DOHH2 (cell line): ENCODE measurements around the gene DSCAM.

ENCODE experiments used
- H3F3A ChIP-seq: fragments of 200-600 bp; sonication (generic), shearing (Covaris generic); 2 replicates; pipeline ENCODE4 v1.6.0; 2016; ENCODE audit warnings: antibody characterized with exemption, mild to moderate bottlenecking; ENCODE audit not compliant: control insufficient read depth, insufficient read depth
- H3K27ac ChIP-seq: fragments of 200-600 bp; sonication (generic); 2 replicates; pipeline ENCODE4 v1.5.1; 2014; ENCODE audit warnings: low read depth, mild to moderate bottlenecking, low read length, moderate library complexity
- H3K27me3 ChIP-seq: fragments of 200-600 bp; sonication (generic); 2 replicates; pipeline ENCODE4 v1.6.1; 2014; ENCODE audit warnings: mild to moderate bottlenecking, low read length, mixed read lengths; ENCODE audit not compliant: control insufficient read depth
- H3K36me3 ChIP-seq: fragments of 200-600 bp; sonication (generic); 2 replicates; pipeline ENCODE4 v1.6.1; 2014; ENCODE audit warnings: mild to moderate bottlenecking, low read length, moderate library complexity, mixed read lengths; ENCODE audit not compliant: control insufficient read depth
- H3K4me1 ChIP-seq: fragments of 200-600 bp; sonication (generic); 2 replicates; pipeline ENCODE4 v1.6.1; 2014; ENCODE audit warnings: mild to moderate bottlenecking, low read length, mixed read lengths; ENCODE audit not compliant: control insufficient read depth
- H3K4me2 ChIP-seq: fragments of 200-600 bp; sonication (generic); 2 replicates; pipeline ENCODE4 v1.6.0; 2014; ENCODE audit warnings: mild to moderate bottlenecking, low read length, moderate library complexity
- H3K4me3 ChIP-seq: fragments of 200-600 bp; sonication (generic); 2 replicates; pipeline ENCODE4 v1.5.1; 2014; ENCODE audit warnings: mild to moderate bottlenecking, low read length, mixed read lengths
- H3K79me2 ChIP-seq: fragments of 200-600 bp; sonication (generic); 2 replicates; pipeline ENCODE4 v1.6.1; 2014; ENCODE audit warnings: mild to moderate bottlenecking, low read length, mixed read lengths; ENCODE audit not compliant: control insufficient read depth
- H3K9me2 ChIP-seq: fragments of 200-600 bp; sonication (generic); replicated peaks from 2 replicates; pipeline ENCODE4 v1.6.1; 2014; ENCODE audit warnings: mild to moderate bottlenecking, low read length, mixed read lengths; ENCODE audit not compliant: control insufficient read depth
- H3K9me3 ChIP-seq: fragments of 200-600 bp; sonication (generic); 2 replicates; pipeline ENCODE4 v1.6.1; 2014; ENCODE audit warnings: antibody characterized with exemption, low read length, mixed read lengths; ENCODE audit not compliant: control insufficient read depth, insufficient read depth
- H4K20me1 ChIP-seq: fragments of 200-600 bp; sonication (generic); 2 replicates; pipeline ENCODE4 v1.6.0; 2014; ENCODE audit warnings: low read depth, mild to moderate bottlenecking, antibody characterized with exemption, low read length, moderate library complexity; ENCODE audit not compliant: control insufficient read depth, insufficient read depth
- CTCF ChIP-seq: fragments of 200-600 bp; sonication (generic); IDR thresholded peaks from one replicate; pipeline ENCODE4 v1.5.1; 2014; ENCODE audit warnings: antibody characterized with exemption, mild to moderate bottlenecking, low read depth, low read length; ENCODE audit not compliant: poor library complexity, severe bottlenecking
- EZH2phosphoT487 ChIP-seq: fragments of 200-600 bp; sonication (generic); IDR thresholded peaks from 2 replicates; pipeline ENCODE4 v1.6.1; 2017; ENCODE audit warnings: borderline replicate concordance, mild to moderate bottlenecking, antibody characterized with exemption, low read length, moderate library complexity, mixed read lengths

Gene DSCAM

GRCh38 chr21:40640266-40640789 lies 206.6 kb downstream of the DSCAM start:
- no peaks in the 10 kb centered on the region for H3K27me3 ChIP-seq
- H3K4me1 ChIP-seq, result no peaks in the 10 kb centered on the region
- no peaks in the 10 kb centered on the region for H4K20me1 ChIP-seq
- H3K9me2 ChIP-seq, result no peaks in the 10 kb centered on the region
- H3K36me3 ChIP-seq, result no peaks in the 10 kb centered on the region
- peaks cover 7% of the 10 kb centered on the region; the same call in 1 of the 2 replicates for H3K9me3 ChIP-seq
- TF ChIP-seq CTCF (no peak), EZH2phosphoT487 (no peak)
- H3K4me3 ChIP-seq, result no peak overlapping the region
- H3F3A ChIP-seq, result no peaks in the 10 kb centered on the region
- no peak overlapping the region for H3K4me2 ChIP-seq
- H3K27ac ChIP-seq, result no peak overlapping the region
- no peaks in the 10 kb centered on the region for H3K79me2 ChIP-seq

GRCh38 chr21:40639616-40640194 lies 207.3 kb downstream of the DSCAM start:
- H3K4me3 ChIP-seq, result no peak overlapping the region
- no peaks in the 10 kb centered on the region for H3F3A ChIP-seq
- H3K36me3 ChIP-seq, result no peaks in the 10 kb centered on the region
- H3K27ac ChIP-seq, result no peak overlapping the region
- TF ChIP-seq CTCF (no peak), EZH2phosphoT487 (no peak)
- no peaks in the 10 kb centered on the region for H3K27me3 ChIP-seq
- no peaks in the 10 kb centered on the region for H3K79me2 ChIP-seq
- no peak overlapping the region for H3K4me2 ChIP-seq
- H3K9me3 ChIP-seq, result peaks cover 7% of the 10 kb centered on the region; the same call in 1 of the 2 replicates
- no peaks in the 10 kb centered on the region for H3K9me2 ChIP-seq
- H3K4me1 ChIP-seq, result no peaks in the 10 kb centered on the region
- H4K20me1 ChIP-seq, result no peaks in the 10 kb centered on the region

GRCh38 chr21:40638466-40639251 lies 208.3 kb downstream of the DSCAM start:
- Histone ChIP-seq H3F3A (no peaks in the 10 kb centered on the region), H3K9me2 (no peaks in the 10 kb centered on the region), H3K27me3 (no peaks in the 10 kb centered on the region), H3K4me3 (no peak overlapping the region), H3K4me2 (no peak overlapping the region), H3K9me3 (peaks cover 3% of the 10 kb centered on the region; the same call in 1 of the 2 replicates), H3K4me1 (no peaks in the 10 kb centered on the region), H3K27ac (no peak overlapping the region), H4K20me1 (no peaks in the 10 kb centered on the region), H3K79me2 (no peaks in the 10 kb centered on the region), H3K36me3 (no peaks in the 10 kb centered on the region)
- TF ChIP-seq EZH2phosphoT487, result no peak
- no peak for TF ChIP-seq CTCF
